Astrocyte of the spinal cord (primary cell): ENCODE data around the gene SPACA9.

Source experiments
- DNase-seq: peaks from one replicate; pipeline ENCODE4 v3.0.0; 2011; ENCODE audit warnings: low read depth, low spot score
- H3K4me3 ChIP-seq: 2 replicates; pipeline ENCODE4 v1.5.1; 2011; ENCODE audit warnings: low read depth, mild to moderate bottlenecking, low read length, moderate library complexity
- in situ Hi-C: cut with HindIII; loops from 2 replicates; pipeline ENCODE4 v1.10.0; 2017; ENCODE audit warnings: low sequenced_read_pairs
- TF ChIP-seq, protein P1 (sequence below): IDR thresholded peaks from 2 replicates; pipeline ENCODE4 v1.5.1; 2012; ENCODE audit warnings: low read depth, mild to moderate bottlenecking, low read length, inconsistent platforms

Gene SPACA9

DNA sequence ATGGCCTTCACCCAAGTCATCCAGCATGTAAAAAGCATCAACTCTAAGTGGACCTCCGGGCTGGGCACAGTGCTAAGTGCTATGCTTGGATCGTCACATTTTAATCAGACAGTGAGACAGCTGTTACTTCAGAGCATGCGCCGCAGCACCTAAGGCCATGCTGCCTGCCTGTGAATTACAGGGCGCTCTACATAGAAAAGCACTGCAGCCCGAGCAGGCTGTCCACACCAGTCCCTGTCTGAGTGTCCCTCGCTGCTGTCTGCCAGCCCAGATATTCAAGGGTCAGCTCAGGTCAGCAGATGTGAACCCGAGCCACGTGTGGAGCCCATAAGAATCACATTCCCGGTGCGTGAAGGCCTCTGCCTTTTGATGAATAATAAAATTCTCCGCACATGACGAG is 37.7 kb upstream of the SPACA9 start:
- DNase-seq, result no peak
- no peak overlapping the region for H3K4me3 ChIP-seq
- TF ChIP-seq, protein P1, sequence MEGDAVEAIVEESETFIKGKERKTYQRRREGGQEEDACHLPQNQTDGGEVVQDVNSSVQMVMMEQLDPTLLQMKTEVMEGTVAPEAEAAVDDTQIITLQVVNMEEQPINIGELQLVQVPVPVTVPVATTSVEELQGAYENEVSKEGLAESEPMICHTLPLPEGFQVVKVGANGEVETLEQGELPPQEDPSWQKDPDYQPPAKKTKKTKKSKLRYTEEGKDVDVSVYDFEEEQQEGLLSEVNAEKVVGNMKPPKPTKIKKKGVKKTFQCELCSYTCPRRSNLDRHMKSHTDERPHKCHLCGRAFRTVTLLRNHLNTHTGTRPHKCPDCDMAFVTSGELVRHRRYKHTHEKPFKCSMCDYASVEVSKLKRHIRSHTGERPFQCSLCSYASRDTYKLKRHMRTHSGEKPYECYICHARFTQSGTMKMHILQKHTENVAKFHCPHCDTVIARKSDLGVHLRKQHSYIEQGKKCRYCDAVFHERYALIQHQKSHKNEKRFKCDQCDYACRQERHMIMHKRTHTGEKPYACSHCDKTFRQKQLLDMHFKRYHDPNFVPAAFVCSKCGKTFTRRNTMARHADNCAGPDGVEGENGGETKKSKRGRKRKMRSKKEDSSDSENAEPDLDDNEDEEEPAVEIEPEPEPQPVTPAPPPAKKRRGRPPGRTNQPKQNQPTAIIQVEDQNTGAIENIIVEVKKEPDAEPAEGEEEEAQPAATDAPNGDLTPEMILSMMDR, result no peak
- in situ Hi-C loops, result no loop called here

DNA sequence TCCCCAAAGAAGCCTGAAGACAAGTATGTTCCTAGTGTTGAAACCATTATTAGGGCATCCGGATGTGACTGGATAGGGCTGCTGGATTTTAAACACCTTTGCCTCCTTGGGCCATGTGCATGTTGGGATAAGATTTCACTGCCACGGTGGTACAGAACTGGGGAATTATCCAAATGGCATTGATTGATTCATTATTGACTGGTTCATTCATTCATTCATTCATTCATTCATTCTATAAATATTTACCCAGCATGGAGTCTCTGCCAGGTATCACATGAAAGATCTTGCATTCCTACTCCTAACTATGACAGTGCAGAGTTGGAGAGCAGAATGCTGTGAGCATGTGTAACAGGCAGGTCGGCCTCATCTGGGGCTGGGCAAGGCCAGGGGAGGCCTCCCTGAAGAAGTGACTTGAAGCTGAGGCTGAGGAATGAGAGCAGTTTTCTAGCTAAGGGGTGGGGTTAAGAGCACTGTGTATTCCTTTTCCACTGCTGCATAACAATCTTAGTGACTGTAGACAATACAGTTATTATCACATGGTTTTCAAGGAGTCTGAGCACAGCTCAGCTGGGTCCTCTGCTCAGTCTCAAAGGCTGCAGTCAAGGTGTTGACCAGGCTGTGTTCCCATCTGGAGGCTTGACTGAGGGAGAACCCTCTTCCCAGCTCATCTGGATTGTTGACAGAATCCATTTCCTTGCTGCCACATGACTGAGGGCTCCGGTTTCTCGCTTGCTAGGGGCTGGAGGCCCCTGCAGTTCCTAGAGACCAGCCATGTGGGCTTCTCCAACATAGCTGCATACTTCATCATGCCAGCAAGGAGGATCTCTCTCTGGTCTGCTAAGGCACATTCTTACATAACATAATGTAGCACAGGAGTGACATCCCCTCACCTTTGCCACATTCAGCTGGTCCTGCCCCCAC is 36.3 kb upstream of the SPACA9 start:
- TF ChIP-seq, protein P1, result no peak
- DNase-seq, result no peak
- in situ Hi-C loops, result no loop called here
- H3K4me3 ChIP-seq, result no peak overlapping the region

DNA sequence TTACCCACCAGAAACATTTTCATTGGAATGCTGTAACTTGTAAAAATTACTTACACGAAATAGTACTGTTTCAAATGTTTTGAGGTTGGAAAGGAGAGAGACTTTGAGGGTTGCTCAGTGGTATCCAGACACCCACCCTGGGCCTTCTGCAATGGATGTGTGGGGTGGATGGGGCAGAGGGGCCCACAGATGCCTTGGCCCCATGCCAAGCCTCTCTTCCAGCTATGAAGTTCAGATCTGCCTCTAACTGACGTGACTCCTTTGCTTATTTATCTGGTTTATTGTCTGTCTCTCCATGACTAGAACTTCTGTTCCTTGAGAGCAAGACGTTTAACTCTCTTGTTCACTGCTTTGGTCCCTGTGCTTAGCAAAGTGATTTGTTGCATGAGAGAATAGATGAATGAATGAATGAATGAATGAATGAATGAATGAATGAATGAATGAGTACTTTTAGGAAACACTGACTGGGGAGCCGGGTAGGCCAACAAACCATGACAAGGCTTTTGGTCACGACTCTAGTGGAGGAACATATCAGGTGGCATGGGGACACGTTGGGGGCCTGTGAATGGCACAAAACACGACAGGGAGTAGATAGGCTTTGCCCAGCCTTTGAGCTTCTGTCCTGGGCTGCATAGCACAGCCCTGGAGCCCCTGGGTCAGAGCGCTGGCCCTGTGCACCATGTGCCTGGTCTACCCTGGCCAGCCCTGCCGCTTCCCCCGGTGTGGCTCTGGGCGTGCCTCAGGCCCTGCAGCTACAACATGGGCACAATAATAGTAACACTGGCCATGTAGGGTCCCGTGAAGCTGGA is 32.4 kb upstream of the SPACA9 start:
- TF ChIP-seq, protein P1, result no peak
- DNase-seq, result no peak
- in situ Hi-C loops, result no loop called here
- H3K4me3 ChIP-seq, result no peak overlapping the region

DNA sequence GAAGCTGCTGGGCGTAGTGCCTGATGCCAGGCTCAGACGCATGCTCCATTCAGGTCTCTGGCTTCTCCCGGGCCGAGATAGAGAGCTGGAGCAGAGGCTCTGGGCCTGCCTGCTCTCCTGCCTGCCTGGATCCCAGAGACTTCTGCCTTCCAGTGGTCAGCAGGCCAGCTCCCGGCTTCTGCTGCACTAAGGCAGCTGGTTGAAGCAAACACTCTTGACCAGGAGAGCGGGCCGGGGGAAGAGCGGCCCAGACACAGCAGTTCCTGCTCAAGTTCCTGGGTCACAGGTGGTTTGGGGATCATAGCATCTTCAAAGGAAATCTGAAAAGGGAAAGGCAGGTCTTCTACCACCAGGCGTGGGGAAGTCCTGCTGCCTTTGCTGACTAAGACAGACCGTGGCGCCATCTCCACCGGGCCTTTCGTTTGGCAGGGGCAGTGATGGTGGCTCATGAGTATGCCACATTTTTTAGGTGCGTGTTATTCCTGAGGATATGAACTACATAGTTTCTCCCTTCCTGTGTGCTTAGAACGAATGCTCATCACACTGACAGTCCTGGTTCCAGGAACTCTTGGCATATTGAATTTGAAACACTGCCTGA is 31.7 kb upstream of the SPACA9 start:
- TF ChIP-seq, protein P1, result no peak
- no peak for DNase-seq
- in situ Hi-C loops, result no loop called here

DNA sequence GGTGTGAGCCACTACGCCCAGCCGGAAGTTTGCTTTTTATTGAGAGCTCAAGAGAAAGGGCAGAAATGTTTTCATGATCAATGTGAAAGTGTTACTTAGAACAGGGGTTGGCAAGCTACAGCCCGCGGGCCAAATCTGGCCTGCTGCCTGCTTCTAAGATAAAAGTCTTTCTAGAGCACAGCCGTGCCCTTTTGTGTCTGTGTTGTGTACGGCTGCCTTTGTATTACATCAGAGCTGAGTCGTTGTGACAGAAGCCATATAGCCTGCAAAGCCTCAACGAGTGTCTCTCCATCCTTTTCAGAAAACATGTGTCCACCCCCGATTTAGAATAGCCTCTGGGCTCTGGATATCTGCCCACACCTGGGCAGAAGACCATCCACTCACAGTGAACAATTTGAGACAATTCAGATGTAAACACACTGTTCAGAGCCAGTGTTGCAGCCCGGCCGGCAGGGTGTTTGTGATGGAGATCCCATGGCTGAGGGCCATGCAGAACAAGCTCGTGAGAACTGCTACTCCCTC is 29.5 kb upstream of the SPACA9 start:
- in situ Hi-C loops, result no loop called here
- no peak for DNase-seq
- no peak overlapping the region for H3K4me3 ChIP-seq
- TF ChIP-seq, protein P1, result no peak

More for the DNA sequence above, 31.7 kb upstream of the SPACA9 start:
- no peak overlapping the region for H3K4me3 ChIP-seq

DNA sequence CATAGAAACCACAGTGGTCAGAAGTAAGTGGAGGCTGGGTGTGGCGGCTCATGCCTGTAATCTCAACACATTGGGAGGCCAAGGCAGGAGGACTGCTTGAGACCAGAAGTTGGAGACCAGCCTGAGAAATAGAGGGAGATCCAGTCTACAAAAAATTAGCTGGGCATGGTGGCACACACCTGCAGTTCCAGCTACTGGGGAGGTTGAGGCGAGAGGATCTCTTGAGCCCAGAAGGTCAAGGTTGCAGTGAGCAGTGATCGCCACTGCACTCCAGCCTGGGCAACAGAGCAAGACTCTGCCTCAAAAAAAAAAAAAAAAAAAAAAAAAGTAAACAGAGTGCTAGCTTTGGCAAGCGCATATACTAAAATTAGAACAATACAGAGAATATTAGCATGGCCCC is 25.2 kb upstream of the SPACA9 start:
- in situ Hi-C loops, result no loop called here
- no peak overlapping the region for H3K4me3 ChIP-seq
- no peak for DNase-seq
- TF ChIP-seq, protein P1, result no peak
